ENCODE measurements around the gene COG5.

The COG5 gene

DNA sequence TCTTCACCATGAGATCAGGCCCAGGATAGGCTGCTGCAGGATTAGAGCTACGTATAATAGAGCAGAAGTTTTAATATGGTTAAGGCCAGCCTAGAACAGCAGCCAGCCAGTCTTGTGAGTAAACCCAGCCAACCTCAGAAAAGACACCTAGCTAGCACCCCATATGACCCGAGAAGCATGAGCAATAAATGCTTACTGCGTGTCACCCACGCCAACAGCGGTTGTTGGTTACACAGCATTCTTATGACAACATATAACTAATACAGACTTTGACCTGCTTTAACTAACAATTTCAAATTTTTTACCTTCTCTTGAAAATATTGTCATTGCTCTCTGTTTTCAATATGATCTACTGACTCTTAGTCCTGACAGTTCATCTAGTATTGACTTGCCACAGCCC, 289.2 kb downstream of the COG5 start:
- Histone ChIP-seq H4K20me1 (ENCODE audit: insufficient read depth, low read length, poor library complexity, severe bottlenecking) (no peaks in the 10 kb centered on the region), H3K9me2 (replicated peaks; ENCODE audit: low read depth, low read length) (no peaks in the 10 kb centered on the region), H3K9me3 (ENCODE audit: insufficient read depth, low read depth, low read length) (no peaks in the 10 kb centered on the region), H3K4me1 (ENCODE audit: insufficient read depth, low read length, poor library complexity, severe bottlenecking) (no peaks in the 10 kb centered on the region), H3K4me3 (ENCODE audit: low read length, poor library complexity, severe bottlenecking) (no peak overlapping the region), H3K9ac (ENCODE audit: low read depth, low read length, poor library complexity, severe bottlenecking) (no peak overlapping the region), H3K4me2 (ENCODE audit: low read depth, low read length, poor library complexity, severe bottlenecking) (no peak overlapping the region), H3F3A (ENCODE audit: low read depth) (no peaks in the 10 kb centered on the region), H2AFZ (ENCODE audit: low read length) (no peak overlapping the region), H3K79me2 (ENCODE audit: insufficient read depth, low read length) (no peaks in the 10 kb centered on the region), H3K27me3 (ENCODE audit: insufficient read depth, low read length, poor library complexity, severe bottlenecking) (no peaks in the 10 kb centered on the region), H3K36me3 (ENCODE audit: insufficient read depth, low read length) (no peaks in the 10 kb centered on the region)
- TF ChIP-seq, protein P1, sequence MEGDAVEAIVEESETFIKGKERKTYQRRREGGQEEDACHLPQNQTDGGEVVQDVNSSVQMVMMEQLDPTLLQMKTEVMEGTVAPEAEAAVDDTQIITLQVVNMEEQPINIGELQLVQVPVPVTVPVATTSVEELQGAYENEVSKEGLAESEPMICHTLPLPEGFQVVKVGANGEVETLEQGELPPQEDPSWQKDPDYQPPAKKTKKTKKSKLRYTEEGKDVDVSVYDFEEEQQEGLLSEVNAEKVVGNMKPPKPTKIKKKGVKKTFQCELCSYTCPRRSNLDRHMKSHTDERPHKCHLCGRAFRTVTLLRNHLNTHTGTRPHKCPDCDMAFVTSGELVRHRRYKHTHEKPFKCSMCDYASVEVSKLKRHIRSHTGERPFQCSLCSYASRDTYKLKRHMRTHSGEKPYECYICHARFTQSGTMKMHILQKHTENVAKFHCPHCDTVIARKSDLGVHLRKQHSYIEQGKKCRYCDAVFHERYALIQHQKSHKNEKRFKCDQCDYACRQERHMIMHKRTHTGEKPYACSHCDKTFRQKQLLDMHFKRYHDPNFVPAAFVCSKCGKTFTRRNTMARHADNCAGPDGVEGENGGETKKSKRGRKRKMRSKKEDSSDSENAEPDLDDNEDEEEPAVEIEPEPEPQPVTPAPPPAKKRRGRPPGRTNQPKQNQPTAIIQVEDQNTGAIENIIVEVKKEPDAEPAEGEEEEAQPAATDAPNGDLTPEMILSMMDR (conservative IDR thresholded peaks at IDR 0.05; ENCODE audit: low read length), result no peak
- no peak for TF ChIP-seq EZH2phosphoT487 (IDR thresholded peaks at IDR 0.05; ENCODE audit: borderline replicate concordance)

DNA sequence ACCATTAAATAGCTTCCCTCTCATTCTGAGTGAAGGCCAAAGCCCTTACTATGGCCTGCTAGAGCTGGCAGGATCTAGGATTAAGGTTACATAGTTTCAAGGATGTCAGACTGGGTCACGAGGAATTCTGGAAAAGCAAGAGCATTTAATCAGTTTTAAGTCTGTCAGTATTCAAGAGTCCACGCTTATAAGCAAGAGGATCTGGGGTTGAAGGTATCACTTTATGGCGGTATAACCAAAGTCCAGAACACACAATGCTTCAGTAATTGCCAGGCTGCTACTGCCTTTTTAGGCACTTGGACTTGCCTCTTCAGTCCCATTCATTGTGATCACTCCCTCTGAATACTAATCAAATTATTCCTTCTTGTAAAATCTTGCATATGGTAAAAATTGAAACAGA, 293.9 kb downstream of the COG5 start:
- Histone ChIP-seq H3K27me3 (ENCODE audit: insufficient read depth, low read length, poor library complexity, severe bottlenecking) (no peaks in the 10 kb centered on the region), H3K9me2 (replicated peaks; ENCODE audit: low read depth, low read length) (no peaks in the 10 kb centered on the region), H3K4me1 (ENCODE audit: insufficient read depth, low read length, poor library complexity, severe bottlenecking) (no peaks in the 10 kb centered on the region), H3K4me3 (ENCODE audit: low read length, poor library complexity, severe bottlenecking) (no peak overlapping the region), H4K20me1 (ENCODE audit: insufficient read depth, low read length, poor library complexity, severe bottlenecking) (no peaks in the 10 kb centered on the region), H2AFZ (ENCODE audit: low read length) (no peak overlapping the region), H3K36me3 (ENCODE audit: insufficient read depth, low read length) (no peaks in the 10 kb centered on the region), H3F3A (ENCODE audit: low read depth) (no peaks in the 10 kb centered on the region), H3K79me2 (ENCODE audit: insufficient read depth, low read length) (no peaks in the 10 kb centered on the region), H3K9ac (ENCODE audit: low read depth, low read length, poor library complexity, severe bottlenecking) (no peak overlapping the region), H3K4me2 (ENCODE audit: low read depth, low read length, poor library complexity, severe bottlenecking) (no peak overlapping the region), H3K9me3 (ENCODE audit: insufficient read depth, low read depth, low read length) (no peaks in the 10 kb centered on the region)
- no peak for TF ChIP-seq EZH2phosphoT487 (IDR thresholded peaks at IDR 0.05; ENCODE audit: borderline replicate concordance)
- TF ChIP-seq, protein P1 (conservative IDR thresholded peaks at IDR 0.05; ENCODE audit: low read length), result no peak

DNA sequence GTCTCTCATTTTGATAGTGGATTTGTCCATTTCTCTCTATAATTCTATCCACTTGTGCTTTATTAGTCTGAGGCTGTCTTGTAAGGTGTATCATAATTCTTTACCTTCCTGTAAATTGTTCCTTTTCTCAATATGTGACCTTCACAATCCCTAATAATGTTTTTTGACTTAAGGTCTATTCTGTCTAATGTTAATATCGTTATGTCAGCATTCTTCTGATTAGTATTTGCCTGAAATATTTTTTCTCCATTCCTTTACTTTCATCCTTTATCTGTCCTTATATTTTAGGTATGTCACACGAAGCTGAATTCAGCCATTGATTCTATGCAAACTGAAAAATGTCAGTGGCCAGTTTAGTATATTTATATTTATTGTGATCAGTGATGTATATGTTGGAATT, 295.1 kb downstream of the COG5 start:
- no peaks in the 10 kb centered on the region for H4K20me1 ChIP-seq (ENCODE audit: insufficient read depth, low read length, poor library complexity, severe bottlenecking)
- no peaks in the 10 kb centered on the region for H3K27me3 ChIP-seq (ENCODE audit: insufficient read depth, low read length, poor library complexity, severe bottlenecking)

More for the DNA sequence above, 295.1 kb downstream of the COG5 start:
- Histone ChIP-seq H3K36me3 (ENCODE audit: insufficient read depth, low read length) (no peaks in the 10 kb centered on the region), H3K9ac (ENCODE audit: low read depth, low read length, poor library complexity, severe bottlenecking) (no peak overlapping the region), H3K4me2 (ENCODE audit: low read depth, low read length, poor library complexity, severe bottlenecking) (no peak overlapping the region), H3F3A (ENCODE audit: low read depth) (no peaks in the 10 kb centered on the region), H3K9me3 (ENCODE audit: insufficient read depth, low read depth, low read length) (no peaks in the 10 kb centered on the region), H3K4me1 (ENCODE audit: insufficient read depth, low read length, poor library complexity, severe bottlenecking) (no peaks in the 10 kb centered on the region), H2AFZ (ENCODE audit: low read length) (no peak overlapping the region), H3K4me3 (ENCODE audit: low read length, poor library complexity, severe bottlenecking) (no peak overlapping the region), H3K9me2 (replicated peaks; ENCODE audit: low read depth, low read length) (no peaks in the 10 kb centered on the region), H3K79me2 (ENCODE audit: insufficient read depth, low read length) (no peaks in the 10 kb centered on the region)
- no peak for TF ChIP-seq EZH2phosphoT487 (IDR thresholded peaks at IDR 0.05; ENCODE audit: borderline replicate concordance)
- TF ChIP-seq, protein P1 (conservative IDR thresholded peaks at IDR 0.05; ENCODE audit: low read length), result no peak

All from Loucy (cell line).